H7 (cell line): ENCODE data around the gene BMPER. TPM values are rescaled to one million over a fixed set of nuclear protein-coding genes. Genes with fewer than 3 reads are reported as not detected.
A peak's percentile ranks its signal among the peaks of the same experiment; 100 is the strongest.

Source experiments
- DNase-seq: peaks from one replicate; pipeline ENCODE4 v3.0.0; 2012
- H3K27me3 ChIP-seq: 2 replicates; pipeline ENCODE4 v1.6.0; 2011; ENCODE audit warnings: mild to moderate bottlenecking, low read length; ENCODE audit not compliant: control insufficient read depth, insufficient read depth
- H3K36me3 ChIP-seq: replicated peaks from 2 replicates; pipeline ENCODE4 v1.5.1; 2011; ENCODE audit warnings: low read length; ENCODE audit not compliant: control insufficient read depth, insufficient read depth
- H3K4me3 ChIP-seq: 2 replicates; pipeline ENCODE4 v1.5.1; 2011; ENCODE audit warnings: low read depth, mild to moderate bottlenecking, control low read depth, low read length, moderate library complexity; ENCODE audit not compliant: insufficient read depth
- total RNA-seq: library from RNA; depleted of rRNA; stranded (reverse); fragments of >200 nt; shearing (Covaris generic); gene quantifications from 2 replicates; pipeline ENCODE4 v1.2.3, GENCODE V29; 2014

BMPER gene
- total RNA-seq, 1 experiment from 2014 or later, result 2.4 TPM

DNA sequence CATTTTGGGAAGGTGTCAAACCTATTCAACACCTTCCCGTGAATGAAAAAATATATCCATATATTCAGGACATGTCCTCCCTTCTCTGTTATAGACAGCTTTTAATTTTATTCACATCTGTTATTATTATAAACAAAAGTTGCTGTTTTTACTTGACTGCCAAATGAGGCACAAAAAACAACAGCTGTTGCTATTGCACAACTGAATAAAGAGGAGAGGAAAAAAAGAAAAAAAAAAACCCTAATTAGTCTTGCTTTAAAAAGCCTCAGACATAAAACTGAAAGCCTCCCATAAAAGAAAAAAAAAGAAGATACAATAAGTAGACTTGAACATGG lies 153.4 kb downstream of the BMPER start:
- Histone ChIP-seq H3K27me3 (no peaks in the 10 kb centered on the region), H3K36me3 (no peaks in the 10 kb centered on the region), H3K4me3 (no peak overlapping the region)
- DNase-seq, result no peak

DNA sequence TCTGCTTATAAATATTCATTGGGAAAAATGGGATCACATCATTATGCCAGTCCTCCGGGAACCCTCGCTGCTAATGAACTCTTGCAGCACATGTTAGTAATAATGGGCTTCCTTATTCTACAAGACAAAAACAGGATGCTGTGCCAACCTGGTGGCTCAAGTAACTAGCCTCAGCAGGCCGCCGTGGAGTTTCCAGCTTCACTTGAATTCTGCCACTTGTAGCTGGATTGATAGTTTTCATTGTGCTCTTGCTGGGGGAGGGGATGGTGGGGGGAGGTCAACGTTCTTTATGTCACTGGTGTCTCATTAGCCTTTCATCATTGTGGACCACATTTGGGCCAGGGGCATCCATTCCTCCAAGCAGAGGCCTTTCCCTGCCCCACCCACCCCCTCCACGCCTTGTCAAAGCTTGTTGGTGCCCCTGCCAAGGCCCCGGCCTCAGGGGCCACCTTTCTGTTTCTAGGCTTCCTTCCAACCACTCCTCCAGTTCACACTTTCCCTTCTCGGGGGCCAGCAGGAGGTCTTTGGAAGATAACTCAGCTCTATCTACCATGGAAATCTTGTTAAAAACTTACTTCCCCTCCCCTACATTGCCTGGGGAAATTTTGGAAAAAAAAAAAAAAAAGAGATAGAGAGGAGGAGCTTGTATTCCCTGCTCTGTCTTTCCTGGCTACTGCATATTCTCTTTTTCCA lies 153.9 kb downstream of the BMPER start:
- Histone ChIP-seq H3K27me3 (no peaks in the 10 kb centered on the region), H3K36me3 (no peaks in the 10 kb centered on the region), H3K4me3 (no peak overlapping the region)
- peak; percentile 45 for DNase-seq

DNA sequence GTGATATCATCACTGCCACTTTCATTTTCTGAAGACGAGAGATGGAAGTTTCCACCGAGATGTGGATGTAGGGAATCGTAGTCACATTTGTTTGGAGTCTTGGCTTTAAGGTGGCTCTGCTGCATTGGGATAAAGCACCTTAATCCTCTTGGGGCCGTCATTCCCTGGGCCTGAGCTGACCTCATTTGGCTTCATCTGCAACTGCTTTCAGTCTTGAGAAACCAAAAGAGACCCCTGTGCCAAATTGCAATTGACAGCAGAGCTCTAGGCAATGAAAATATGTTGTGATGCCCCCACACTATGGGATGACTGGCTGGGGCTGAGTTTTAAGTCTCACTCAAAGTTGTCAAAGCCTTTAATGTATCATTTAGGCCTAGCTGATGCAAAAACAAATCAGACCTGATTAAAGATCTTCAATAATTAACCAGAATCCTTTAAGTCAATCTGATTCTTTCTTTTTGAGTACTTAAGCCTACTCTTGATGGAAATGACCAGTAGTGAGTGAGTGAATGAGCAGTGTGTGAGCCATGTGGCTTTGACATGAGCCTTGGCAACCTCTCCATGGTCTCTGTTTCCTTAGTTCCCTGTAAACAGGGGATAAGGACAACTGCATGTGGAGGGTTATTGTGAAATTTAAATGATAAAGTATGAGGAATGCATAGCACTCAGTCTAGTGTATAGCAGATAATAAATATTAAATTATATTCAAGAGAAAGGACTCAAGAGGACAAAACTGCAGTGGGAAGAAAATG lies 155.0 kb downstream of the BMPER start:
- Histone ChIP-seq H3K27me3 (no peaks in the 10 kb centered on the region), H3K4me3 (no peak overlapping the region), H3K36me3 (no peaks in the 10 kb centered on the region)
- DNase-seq, result no peak

DNA sequence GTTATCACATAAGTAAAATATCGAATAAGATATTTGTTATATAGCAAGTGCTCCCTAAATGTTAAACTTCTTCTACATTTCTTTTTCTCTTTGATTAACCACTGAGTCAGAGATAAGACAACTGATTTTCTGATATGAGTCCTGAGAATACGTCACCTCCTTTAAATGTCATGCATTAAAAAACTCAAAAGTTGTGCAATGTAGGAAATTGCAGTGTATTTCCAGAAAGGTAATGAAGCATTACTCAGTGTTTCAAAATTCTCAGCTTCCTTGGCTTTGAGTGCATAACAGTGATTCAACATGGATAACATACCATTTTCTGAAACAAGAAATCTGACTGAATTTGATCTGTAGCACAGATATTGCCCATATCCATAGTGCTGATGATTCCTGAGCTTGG lies 155.8 kb downstream of the BMPER start:
- no peak for DNase-seq
- H3K4me3 ChIP-seq, result no peak overlapping the region
- H3K36me3 ChIP-seq, result no peaks in the 10 kb centered on the region
- no peaks in the 10 kb centered on the region for H3K27me3 ChIP-seq

DNA sequence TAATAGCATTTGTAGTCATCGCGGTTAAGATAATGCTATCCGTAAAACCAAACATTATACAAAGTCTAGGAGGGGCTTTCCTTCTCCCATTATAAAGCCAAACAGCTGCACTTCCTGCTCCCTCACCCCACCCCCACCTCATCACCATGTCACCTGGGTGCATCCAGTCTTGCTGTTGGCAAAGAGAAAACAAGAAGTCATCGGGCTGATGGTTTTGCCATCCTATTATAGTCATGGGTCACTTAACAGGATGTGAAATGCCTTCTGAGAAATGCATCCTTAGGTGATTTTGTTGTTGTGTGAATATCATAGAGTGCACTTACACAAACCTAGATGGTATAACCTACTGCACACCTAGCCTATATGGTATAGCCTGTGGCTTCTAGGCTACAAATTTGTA lies 157.0 kb downstream of the BMPER start:
- no peak for DNase-seq
- Histone ChIP-seq H3K36me3 (no peaks in the 10 kb centered on the region), H3K27me3 (no peaks in the 10 kb centered on the region), H3K4me3 (no peak overlapping the region)

DNA sequence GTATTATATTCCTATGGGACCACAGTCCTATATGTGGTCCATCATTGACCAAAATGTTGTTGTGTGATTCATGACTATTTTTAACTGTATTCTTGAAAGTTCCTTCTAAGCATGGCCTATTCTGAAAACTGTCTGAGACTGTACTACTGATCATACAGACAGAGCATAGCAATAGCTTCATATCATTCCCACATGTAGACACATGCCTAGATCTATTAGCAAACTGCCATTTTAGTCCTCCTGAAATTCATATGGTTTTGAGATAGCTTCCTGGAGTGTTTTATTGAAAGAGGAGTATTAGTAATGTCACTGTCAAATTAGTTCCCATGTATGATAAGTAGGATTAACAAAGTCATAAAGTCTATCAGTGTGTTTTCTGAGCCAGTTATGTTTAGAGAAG lies 157.5 kb downstream of the BMPER start:
- Histone ChIP-seq H3K27me3 (no peaks in the 10 kb centered on the region), H3K4me3 (no peak overlapping the region), H3K36me3 (no peaks in the 10 kb centered on the region)
- no peak for DNase-seq

DNA sequence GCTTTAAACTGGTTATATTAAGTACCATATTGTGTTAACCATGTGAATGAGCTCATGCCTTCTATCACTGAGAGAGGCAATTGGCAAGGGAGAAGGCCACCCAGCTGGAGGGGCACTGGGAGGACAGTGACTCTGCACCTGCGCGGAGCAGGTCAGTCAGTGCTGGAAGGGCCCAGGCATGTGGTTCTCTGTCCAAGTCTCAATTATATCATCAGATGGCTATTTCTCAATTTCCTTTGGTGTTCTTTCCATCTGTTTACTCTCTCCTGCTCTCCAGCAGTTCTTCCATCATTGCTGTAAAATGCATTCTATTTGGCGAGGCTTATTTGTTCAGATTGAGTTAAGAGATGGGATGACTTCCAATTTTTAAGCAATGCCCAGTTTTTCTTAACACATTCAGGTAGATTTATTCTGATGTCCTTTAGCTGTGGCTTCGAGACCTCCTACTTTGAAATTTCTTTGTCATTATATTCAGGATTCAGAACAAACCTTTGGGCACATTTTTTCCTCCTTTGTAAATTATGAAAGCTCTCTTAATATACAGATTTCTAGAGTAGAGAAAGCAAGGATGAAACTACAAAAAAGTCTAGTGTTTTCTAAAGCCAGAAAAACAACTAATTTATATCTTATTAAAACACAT lies 159.3 kb downstream of the BMPER start:
- Histone ChIP-seq H3K27me3 (no peaks in the 10 kb centered on the region), H3K36me3 (no peaks in the 10 kb centered on the region), H3K4me3 (no peak overlapping the region)
- no peak for DNase-seq

DNA sequence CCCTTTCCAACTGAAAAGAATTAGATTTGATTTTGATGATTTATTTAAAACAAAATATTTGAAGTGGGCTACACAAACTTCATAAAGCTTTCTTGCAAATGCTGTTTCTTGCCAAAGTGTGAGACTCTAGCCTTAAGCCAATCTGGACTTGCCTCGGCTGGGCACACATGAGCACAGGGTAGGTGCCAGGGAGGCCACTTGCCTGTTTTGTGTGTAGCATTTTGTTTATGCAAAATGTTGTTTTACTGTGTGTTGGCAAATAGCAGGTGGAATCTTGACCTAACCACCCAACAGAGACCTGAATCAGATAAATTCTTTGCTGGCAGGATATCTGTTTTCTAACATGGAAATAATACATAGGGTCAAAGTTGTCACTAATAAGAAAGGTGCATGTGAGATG lies 161.1 kb downstream of the BMPER start:
- no peak for DNase-seq
- H3K36me3 ChIP-seq, result no peaks in the 10 kb centered on the region

DNA sequence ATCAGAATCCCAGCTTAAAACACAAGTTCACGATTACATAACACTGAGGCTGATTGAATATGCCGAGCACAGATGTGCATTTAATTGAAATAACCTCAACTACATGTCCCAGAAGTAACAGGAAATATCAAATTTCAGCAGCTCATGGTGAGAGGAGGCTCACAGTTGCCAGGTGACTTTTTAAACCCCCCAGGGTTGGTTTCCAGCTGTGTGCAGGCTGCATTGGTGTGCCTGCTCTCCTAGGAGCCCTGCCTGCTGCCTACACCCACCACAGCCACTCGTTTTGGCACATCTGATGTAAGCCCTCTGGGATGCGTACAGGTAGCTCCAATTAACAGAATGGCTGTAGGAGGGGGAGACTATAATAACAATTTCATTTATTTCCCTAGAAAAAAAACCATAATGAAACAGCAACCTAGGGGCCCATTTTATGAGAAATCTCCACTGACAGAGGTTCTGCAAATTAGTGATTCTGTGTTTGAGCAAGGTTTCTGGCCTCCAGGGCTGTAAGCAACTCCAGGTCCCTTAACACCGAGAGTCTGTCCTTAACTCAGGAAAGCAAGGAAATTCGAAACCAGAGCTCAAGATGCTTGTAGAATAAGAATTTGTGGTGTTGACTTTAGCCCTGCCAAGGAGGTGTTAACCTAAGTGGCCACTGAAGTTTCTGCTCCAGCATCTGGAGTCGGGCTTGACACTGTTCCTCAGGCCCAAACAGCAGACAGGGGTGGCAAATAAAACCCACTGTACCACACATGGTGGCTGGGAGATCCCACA lies 161.9 kb downstream of the BMPER start:
- Histone ChIP-seq H3K4me3 (no peak overlapping the region), H3K27me3 (no peaks in the 10 kb centered on the region), H3K36me3 (no peaks in the 10 kb centered on the region)
- DNase-seq, result no peak

More for the DNA sequence above, 161.1 kb downstream of the BMPER start:
- Histone ChIP-seq H3K27me3 (no peaks in the 10 kb centered on the region), H3K4me3 (no peak overlapping the region)

DNA sequence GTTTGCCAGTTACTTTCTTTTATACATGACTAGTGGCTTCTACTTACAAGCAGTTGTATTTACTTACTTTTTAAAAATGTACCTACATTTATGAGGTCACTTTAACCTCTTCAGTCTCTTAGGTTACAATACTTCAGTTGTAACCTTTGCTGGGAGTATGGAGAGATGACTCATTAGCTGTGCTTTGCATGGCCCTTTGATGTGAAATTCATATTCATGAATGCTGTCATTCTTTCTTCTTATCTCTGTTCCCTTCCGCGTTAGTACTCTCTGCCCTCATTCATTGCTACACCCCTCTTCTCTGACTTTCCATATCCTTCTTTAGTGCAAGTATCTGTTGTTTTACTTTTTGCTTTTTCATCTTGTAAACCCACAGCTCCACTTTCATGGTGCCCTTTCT lies 164.3 kb downstream of the BMPER start:
- DNase-seq, result no peak
- no peak overlapping the region for H3K4me3 ChIP-seq
- H3K36me3 ChIP-seq, result no peaks in the 10 kb centered on the region
- no peaks in the 10 kb centered on the region for H3K27me3 ChIP-seq

DNA sequence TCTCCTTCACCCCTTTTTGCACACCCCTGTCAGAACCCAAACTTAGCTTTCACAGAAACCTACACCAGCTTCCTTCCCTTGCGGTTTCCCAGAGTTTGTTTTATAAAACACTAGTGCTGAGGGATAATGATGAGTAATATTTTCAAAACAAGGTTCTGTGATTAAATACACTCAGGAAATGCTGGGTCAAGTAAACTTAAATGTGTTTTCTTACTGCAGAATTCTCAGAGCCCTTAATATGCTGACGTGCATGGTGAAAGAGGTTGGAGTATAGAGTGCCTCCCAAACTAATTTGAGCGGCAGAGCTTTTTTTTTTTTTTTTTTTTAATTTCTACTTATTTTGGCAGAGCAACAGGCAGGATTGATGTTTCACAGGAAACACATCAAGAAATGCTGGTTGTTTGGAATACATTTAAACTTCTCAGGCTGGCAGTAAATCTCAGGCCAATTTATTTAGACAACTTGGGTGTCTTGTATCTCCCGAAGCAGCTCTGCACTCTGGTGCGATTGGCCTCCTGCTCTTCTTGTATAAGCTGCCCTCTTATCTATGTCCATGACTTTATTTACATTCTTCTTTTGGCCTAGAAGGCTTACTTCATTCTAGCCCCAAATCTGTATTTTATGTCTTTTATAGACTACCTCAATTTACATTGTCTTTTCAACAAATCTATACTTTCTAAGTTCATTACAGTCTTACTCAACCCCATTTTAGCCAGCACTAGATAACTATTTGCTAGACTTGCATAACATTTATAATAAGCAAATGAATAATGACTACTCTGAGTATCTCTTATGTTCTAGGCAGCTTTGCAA lies 165.4 kb downstream of the BMPER start:
- DNase-seq, result no peak

DNA sequence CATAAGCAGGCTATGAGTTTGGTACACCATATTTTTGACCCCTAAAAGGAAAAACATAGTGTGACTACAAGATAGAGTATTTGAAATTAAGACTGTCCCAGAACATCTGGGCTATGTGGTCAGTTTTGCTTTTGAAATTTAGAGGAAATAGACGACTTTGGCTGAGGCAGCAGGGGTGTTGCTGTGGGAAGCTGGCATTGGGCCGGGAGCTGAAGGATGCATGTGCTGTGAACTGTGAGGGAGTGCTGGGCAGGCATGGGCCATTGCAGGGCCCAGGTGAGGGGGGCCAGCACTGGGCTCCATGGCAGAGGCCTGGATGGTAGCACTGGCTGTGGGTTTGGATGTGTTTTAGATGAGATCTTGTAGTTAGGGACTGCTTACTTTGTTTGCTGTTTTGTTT lies 168.3 kb downstream of the BMPER start:
- no peaks in the 10 kb centered on the region for H3K36me3 ChIP-seq
- H3K27me3 ChIP-seq, result no peaks in the 10 kb centered on the region
- H3K4me3 ChIP-seq, result no peak overlapping the region
- DNase-seq, result no peak

More for the DNA sequence above, 165.4 kb downstream of the BMPER start:
- H3K36me3 ChIP-seq, result no peaks in the 10 kb centered on the region
- no peak overlapping the region for H3K4me3 ChIP-seq
- H3K27me3 ChIP-seq, result no peaks in the 10 kb centered on the region

DNA sequence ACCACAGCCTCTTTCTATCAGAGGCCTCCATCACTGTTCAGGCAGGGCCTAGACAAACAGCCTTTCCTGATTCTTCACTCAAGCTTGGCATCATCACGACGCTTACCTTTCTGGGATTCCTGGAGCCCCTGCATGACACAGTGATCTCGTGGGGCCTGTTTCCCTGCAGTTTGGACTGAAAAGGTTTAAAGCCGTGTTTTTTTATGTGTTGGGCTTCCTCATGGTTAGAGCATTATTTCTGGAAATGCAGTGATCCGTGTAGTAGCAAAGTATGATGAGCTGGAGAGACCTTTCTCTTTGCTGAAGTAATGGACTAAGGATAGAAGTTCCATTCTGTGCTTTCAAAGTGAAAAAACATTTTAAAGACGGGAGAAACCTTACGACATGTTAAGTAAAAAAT lies 169.1 kb downstream of the BMPER start:
- no peak overlapping the region for H3K4me3 ChIP-seq
- DNase-seq, result no peak
- no peaks in the 10 kb centered on the region for H3K36me3 ChIP-seq
- no peaks in the 10 kb centered on the region for H3K27me3 ChIP-seq
